ENCODE results near the gene REXO4. TPM values are rescaled to one million over a fixed set of nuclear protein-coding genes. Genes with fewer than 3 reads are reported as not detected.

Gene REXO4
- total and polyA plus RNA-seq, 10 of the 15 experiments (the other 5 are each of a cell fraction or from before 2014, with no cell fraction given): 2.7 to 43.9 (median 30.5) TPM

- TF ChIP-seq E2F4 (IDR thresholded peaks at IDR 0.05; ENCODE audit: low read depth, low read length) (no peak), TCF12 (IDR thresholded peaks at IDR 0.05; ENCODE audit: low read depth, low read length) (no peak)
- Histone ChIP-seq H3K9me3 (replicated peaks; ENCODE audit: control insufficient read depth, insufficient read depth, low read length) (no peaks in the 10 kb centered on the region; the same call in 2 of the 3 replicates), H3K27me3 (replicated peaks in 1 of 2; ENCODE audit: control insufficient read depth in 2 of 2, insufficient read depth in 2 of 2, low read length in 1 of 2) (no peaks in the 10 kb centered on the region), H3K4me1 (ENCODE audit: control insufficient read depth, insufficient read depth, low read length) (no peaks in the 10 kb centered on the region), H3K36me3 (ENCODE audit: control insufficient read depth in 2 of 2, insufficient read depth in 2 of 2, low read length in 1 of 2) (no peaks in the 10 kb centered on the region), H3K4me2 (ENCODE audit: control insufficient read depth, insufficient read depth) (no peak overlapping the region), H3K4me3 (no peak overlapping the region), H3K9ac (ENCODE audit: control insufficient read depth, insufficient read depth, low read length) (no peak overlapping the region), H3K79me2 (ENCODE audit: control insufficient read depth, insufficient read depth, low read length) (peaks cover 24% of the 10 kb centered on the region), H3K27ac (ENCODE audit: control insufficient read depth, insufficient read depth) (no peak overlapping the region), H4K20me1 (ENCODE audit: control insufficient read depth, insufficient read depth) (no peaks in the 10 kb centered on the region), H2AFZ (ENCODE audit: control insufficient read depth, low read depth, low read length) (no peak overlapping the region)
- ChIA-PET CTCF (interaction anchor here (0.8 to 1.4 kb wide), 4 partner anchors 25 to 138 kb away, joined by 3 to 4 read pairs (median 4); no protein-coding TSS in a partner anchor), SMC1A (ENCODE audit: uncharacterized antibody, unreplicated experiment) (interaction anchor here (1.7 kb wide), 1 partner anchor 80 kb away, joined by 3 read pairs; no protein-coding TSS in a partner anchor), RAD21 (ENCODE audit: unreplicated experiment) (interaction anchor here (1.0 kb wide), 1 partner anchor 22 kb away, joined by 3 read pairs; no protein-coding TSS in a partner anchor), POLR2A (interaction anchor here (1.0 to 2.9 kb wide), 2 partner anchors 30 to 36 kb away, joined by 3 to 12 read pairs; partner anchors contain the start of genes MED22 and RPL7A)
- BruUV-seq (replicated peaks): no TSS peak
- WGBS (ENCODE audit: insufficient coverage, insufficient replicate concordance, low lambda C conversion rate, missing lambda C conversion rate): 78% methylated on average over 1 of the region's 1 CpG
- FAIRE-seq (no peak), DNase-seq (ENCODE audit: low read depth, low spot score) (no peak), ATAC-seq (no peak)
- in situ Hi-C loops (cut with MboI) (no loop called here), intact Hi-C loops (cut with micrococcal nuclease; ENCODE audit: unreplicated experiment) (loop anchor here (5.0 kb wide), 1 partner anchor 39 kb away; the partner anchor contains the start of gene REXO4)
These were observed 39.3 kb downstream of the REXO4 start for GRCh38 chr9:133378408-133378962.

GRCh38 chr9:133377721-133378216, 40.0 kb downstream of the REXO4 start:
- Histone ChIP-seq H3K27ac (ENCODE audit: control insufficient read depth, insufficient read depth) (no peak overlapping the region), H3K9me3 (replicated peaks; ENCODE audit: control insufficient read depth, insufficient read depth, low read length) (no peaks in the 10 kb centered on the region; the same call in 2 of the 3 replicates), H3K79me2 (ENCODE audit: control insufficient read depth, insufficient read depth, low read length) (peaks cover 31% of the 10 kb centered on the region), H3K4me2 (ENCODE audit: control insufficient read depth, insufficient read depth) (no peak overlapping the region), H3K4me1 (ENCODE audit: control insufficient read depth, insufficient read depth, low read length) (peaks cover 5% of the 10 kb centered on the region), H3K4me3 (no peak overlapping the region), H3K9ac (ENCODE audit: control insufficient read depth, insufficient read depth, low read length) (no peak overlapping the region), H4K20me1 (ENCODE audit: control insufficient read depth, insufficient read depth) (no peaks in the 10 kb centered on the region), H3K36me3 (ENCODE audit: control insufficient read depth in 2 of 2, insufficient read depth in 2 of 2, low read length in 1 of 2) (no peaks in the 10 kb centered on the region), H2AFZ (ENCODE audit: control insufficient read depth, low read depth, low read length) (no peak overlapping the region), H3K27me3 (replicated peaks in 1 of 2; ENCODE audit: control insufficient read depth in 2 of 2, insufficient read depth in 2 of 2, low read length in 1 of 2) (no peaks in the 10 kb centered on the region)
- ChIA-PET POLR2A (interaction anchor here (1.0 to 2.9 kb wide), 3 partner anchors 13 to 30 kb away, joined by 4 to 12 read pairs (median 10); partner anchors contain the start of genes MED22, RPL7A, SURF1 and SURF2), SMC1A (ENCODE audit: uncharacterized antibody, unreplicated experiment) (interaction anchor here (1.7 kb wide), 1 partner anchor 81 kb away, joined by 3 read pairs; no protein-coding TSS in a partner anchor), RAD21 (ENCODE audit: unreplicated experiment) (interaction anchor here (1.1 kb wide), 1 partner anchor 16 kb away, joined by 4 read pairs; no protein-coding TSS in a partner anchor), CTCF (interaction anchor here (1.2 to 1.8 kb wide), 5 partner anchors 12 to 139 kb away, joined by 3 to 4 read pairs (median 3); no protein-coding TSS in a partner anchor)
- 38% methylated on average over 6 of the region's 6 CpGs for WGBS (ENCODE audit: insufficient coverage, insufficient replicate concordance, low lambda C conversion rate, missing lambda C conversion rate)
- FAIRE-seq: no peak
- ATAC-seq: no peak
- intact Hi-C loops (cut with micrococcal nuclease; ENCODE audit: unreplicated experiment) (loop anchor here (5.0 kb wide), 1 partner anchor 40 kb away; the partner anchor contains the start of gene REXO4), in situ Hi-C loops (cut with MboI) (no loop called here)
- DNase-seq (ENCODE audit: low read depth, low spot score): no peak
- no TSS peak for BruUV-seq (replicated peaks)
- TF ChIP-seq ZNF217 (IDR thresholded peaks at IDR 0.05) (no peak), MTA2 (IDR thresholded peaks at IDR 0.05; ENCODE audit: low read depth) (no peak), NR2F1 (conservative IDR thresholded peaks at IDR 0.05) (no peak), SMC3 (IDR thresholded peaks at IDR 0.05; ENCODE audit: borderline replicate concordance, low read length) (no peak), MLLT1 (IDR thresholded peaks at IDR 0.05) (no peak), ASH2L (IDR thresholded peaks at IDR 0.05; ENCODE audit: borderline replicate concordance, low read depth) (no peak), ELK1 (IDR thresholded peaks at IDR 0.05; ENCODE audit: low read depth, low read length) (no peak), LARP7 (IDR thresholded peaks at IDR 0.05) (no peak), RBBP5 (conservative IDR thresholded peaks at IDR 0.05) (no peak)

All from GM12878 (cell line).